H9 (cell line): ENCODE data around the gene OR52I1. TPM values are rescaled to one million over a fixed set of nuclear protein-coding genes. Genes with fewer than 3 reads are reported as not detected.

Experiments
- DNase-seq: peaks from one replicate; pipeline ENCODE4 v3.0.0-alpha.2; 2017
- H2AFZ ChIP-seq: one replicate; pipeline ENCODE4 v1.6.1; 2013; ENCODE audit warnings: mild to moderate bottlenecking, low read length, control low read depth, moderate library complexity
- H2AK5ac ChIP-seq: 2 replicates; pipeline ENCODE4 v1.6.1; 2013; ENCODE audit warnings: low read length, control low read depth, mixed read lengths; ENCODE audit not compliant: insufficient read length
- H2BK120ac ChIP-seq: one replicate; pipeline ENCODE4 v1.6.1; 2013; ENCODE audit warnings: low read depth, mild to moderate bottlenecking, low read length, control low read depth, inconsistent platforms; ENCODE audit not compliant: poor library complexity, severe bottlenecking
- H2BK12ac ChIP-seq: 2 replicates; pipeline ENCODE4 v1.6.1; 2013; ENCODE audit warnings: low read length, control low read depth, mixed read lengths, low read depth; ENCODE audit not compliant: insufficient read length
- H2BK15ac ChIP-seq: 2 replicates; pipeline ENCODE4 v1.6.1; 2013; ENCODE audit warnings: low read depth, low read length, control low read depth
- H2BK20ac ChIP-seq: one replicate; pipeline ENCODE4 v1.6.1; 2013; ENCODE audit warnings: low read depth, mild to moderate bottlenecking, low read length, control low read depth, inconsistent platforms; ENCODE audit not compliant: poor library complexity, severe bottlenecking
- H2BK5ac ChIP-seq: 2 replicates; pipeline ENCODE4 v1.6.1; 2013; ENCODE audit warnings: low read length, control low read depth, mixed read lengths; ENCODE audit not compliant: insufficient read length
- H3K14ac ChIP-seq: 2 replicates; pipeline ENCODE4 v1.6.1; 2013; ENCODE audit warnings: low read length, control low read depth; ENCODE audit not compliant: insufficient read depth
- H3K18ac ChIP-seq: 2 replicates; pipeline ENCODE4 v1.6.1; 2013; ENCODE audit warnings: low read depth, mild to moderate bottlenecking, mixed read lengths, low read length, control low read depth; ENCODE audit not compliant: insufficient read length
- H3K23ac ChIP-seq: 2 replicates; pipeline ENCODE4 v1.6.1; 2013; ENCODE audit warnings: low read length, control low read depth, mixed read lengths, low read depth; ENCODE audit not compliant: insufficient read length
- H3K23me2 ChIP-seq: 2 replicates; pipeline ENCODE4 v1.6.1; 2013; ENCODE audit warnings: low read depth, mild to moderate bottlenecking, mixed read lengths, low read length, control low read depth; ENCODE audit not compliant: insufficient read length, poor library complexity, severe bottlenecking
- H3K27ac ChIP-seq: 2 replicates; pipeline ENCODE4 v1.5.1; 2013; ENCODE audit warnings: low read length, control low read depth, mixed read lengths, low read depth; ENCODE audit not compliant: insufficient read length
- H3K27me3 ChIP-seq: 2 replicates; pipeline ENCODE4 v1.6.1; 2013; ENCODE audit warnings: low read length, control low read depth, inconsistent platforms; ENCODE audit not compliant: insufficient read depth
- H3K4ac ChIP-seq: 2 replicates; pipeline ENCODE4 v1.6.1; 2013; ENCODE audit warnings: low read depth, mild to moderate bottlenecking, control low read depth, inconsistent platforms, low read length, moderate library complexity
- H3K4me1 ChIP-seq: 2 replicates; pipeline ENCODE4 v1.6.1; 2013; ENCODE audit warnings: low read length, control low read depth, inconsistent platforms; ENCODE audit not compliant: insufficient read depth
- H3K4me2 ChIP-seq: 2 replicates; pipeline ENCODE4 v1.6.1; 2013; ENCODE audit warnings: low read length, control low read depth, mixed read lengths; ENCODE audit not compliant: insufficient read length, insufficient read depth
- H3K56ac ChIP-seq: 2 replicates; pipeline ENCODE4 v1.6.1; 2013; ENCODE audit warnings: low read depth, mild to moderate bottlenecking, mixed read lengths, low read length, control low read depth; ENCODE audit not compliant: insufficient read length
- H3K79me1 ChIP-seq: 2 replicates; pipeline ENCODE4 v1.6.1; 2013; ENCODE audit warnings: low read depth, mild to moderate bottlenecking, moderate library complexity, low read length, control low read depth, inconsistent platforms; ENCODE audit not compliant: insufficient read depth, poor library complexity, severe bottlenecking
- H3K79me2 ChIP-seq: 2 replicates; pipeline ENCODE4 v1.6.1; 2013; ENCODE audit warnings: low read length, control low read depth, inconsistent platforms; ENCODE audit not compliant: insufficient read depth
- H3K9ac ChIP-seq: 2 replicates; pipeline ENCODE4 v1.6.1; 2013; ENCODE audit warnings: low read length, control low read depth, mixed read lengths; ENCODE audit not compliant: insufficient read length; ENCODE audit errors: extremely low read depth
- H3K9me3 ChIP-seq: one replicate; pipeline ENCODE4 v1.6.1; 2013; ENCODE audit warnings: low read depth, low read length, inconsistent platforms; ENCODE audit not compliant: control insufficient read depth
- H3T11ph ChIP-seq: one replicate; pipeline ENCODE4 v1.6.1; 2013; ENCODE audit warnings: mild to moderate bottlenecking, low read length, control low read depth, inconsistent platforms
- H4K20me1 ChIP-seq: one replicate; pipeline ENCODE4 v1.6.1; 2013; ENCODE audit not compliant: control insufficient read depth, insufficient read length, insufficient read depth
- H4K5ac ChIP-seq: 2 replicates; pipeline ENCODE4 v1.6.1; 2013; ENCODE audit warnings: low read depth, mild to moderate bottlenecking, mixed read lengths, low read length, control low read depth; ENCODE audit not compliant: insufficient read length
- H4K8ac ChIP-seq: replicated peaks from 2 replicates; pipeline ENCODE4 v1.6.1; 2013; ENCODE audit warnings: low read length, control low read depth, mixed read lengths, low read depth; ENCODE audit not compliant: insufficient read length
- H4K91ac ChIP-seq: 2 replicates; pipeline ENCODE4 v1.6.1; 2013; ENCODE audit warnings: low read depth, mild to moderate bottlenecking, moderate library complexity, mixed read lengths, low read length, control low read depth; ENCODE audit not compliant: insufficient read length
- H3K27ac Mint-ChIP-seq, 3 experiments: 2 replicates in 2 of 3; 3 replicates in 1 of 3; pipeline ENCODE4 v1.8.0; 2020 to 2021; ENCODE audit warnings: mixed read lengths in 3 of 3, mild to moderate bottlenecking in 1 of 3, moderate library complexity in 1 of 3
- H3K27me3 Mint-ChIP-seq: 2 replicates; pipeline ENCODE4 v1.8.0; 2021; ENCODE audit warnings: low read depth, mild to moderate bottlenecking, moderate library complexity, mixed read lengths
- H3K36me3 Mint-ChIP-seq, 3 experiments: 2 replicates in 2 of 3; 3 replicates in 1 of 3; pipeline ENCODE4 v1.8.0; 2020 to 2021; ENCODE audit warnings: low read depth in 3 of 3, mixed read lengths in 3 of 3; ENCODE audit not compliant: insufficient read depth in 1 of 3
- H3K4me1 Mint-ChIP-seq, 2 experiments: 2 replicates each; pipeline ENCODE4 v1.8.0; 2020; ENCODE audit warnings: mixed read lengths in 2 of 2
- H3K4me3 Mint-ChIP-seq, 2 experiments: 2 replicates in 1 of 2; 3 replicates in 1 of 2; pipeline ENCODE4 v1.8.0; 2020 to 2021; ENCODE audit warnings: mild to moderate bottlenecking in 2 of 2, mixed read lengths in 2 of 2, moderate library complexity in 1 of 2
- H3K9me3 Mint-ChIP-seq, 2 experiments: 2 replicates in 1 of 2; 3 replicates in 1 of 2; pipeline ENCODE4 v1.8.0; 2020; ENCODE audit warnings: mild to moderate bottlenecking in 2 of 2, mixed read lengths in 2 of 2, moderate library complexity in 1 of 2
- CTCF ChIP-seq: fragments of 200-600 bp; sonication (generic); conservative IDR thresholded peaks from 3 replicates; pipeline ENCODE4 v1.8.0; 2021; ENCODE audit warnings: antibody characterized with exemption, mild to moderate bottlenecking
- WGBS: extraction: QIAGEN DNeasy Blood & Tissue Kit; methylation state at CpG from one replicate; pipeline ENCODE4 v1.1.7; 2013; ENCODE audit warnings: missing lambda C conversion rate, low lambda C conversion rate, mixed read lengths; ENCODE audit not compliant: insufficient read length; ENCODE audit errors: extremely low coverage; 5-methylcytosine and 5-hydroxymethylcytosine counted together
- total RNA-seq: library from RNA; stranded (reverse); gene quantifications from 2 replicates; pipeline ENCODE4 v1.2.1, GENCODE V29; 2021

OR52I1 gene
- total RNA-seq, 1 experiment from 2014 or later, result not detected

DNA sequence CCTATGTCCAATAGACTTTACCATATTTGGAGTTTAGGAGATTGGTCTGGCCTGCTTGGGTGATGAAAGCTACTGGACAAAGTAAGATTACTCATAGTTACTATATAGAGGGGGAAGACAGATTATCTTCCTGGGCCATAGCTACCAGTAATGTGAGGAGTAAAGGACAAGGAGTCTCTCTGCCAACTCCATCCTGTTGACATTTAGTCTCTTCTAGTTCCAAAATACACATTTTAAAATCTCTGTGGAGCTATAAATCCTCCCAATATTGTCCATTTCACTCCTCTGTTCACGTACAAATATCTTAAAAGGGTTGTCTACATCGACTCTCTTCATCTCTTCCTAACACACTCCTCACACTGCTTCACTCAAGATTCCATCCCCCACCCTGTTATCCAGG lies 42.3 kb downstream of the OR52I1 start:
- no peak overlapping the region for H2AFZ ChIP-seq
- no peak for TF ChIP-seq CTCF
- no CpG with 5 or more reads among the region's 2 CpGs for WGBS

More for the DNA sequence above, 42.3 kb downstream of the OR52I1 start:
- Mint-ChIP-seq H3K4me1 (peaks cover 0 to under 1% of the 10 kb centered on the region in 2 experiments; a peak in 2 of 4 replicates), H3K36me3 (no peaks in the 10 kb centered on the region), H3K27me3 (no peaks in the 10 kb centered on the region), H3K4me3 (no peak overlapping the region), H3K27ac (no peak overlapping the region), H3K9me3 (peaks cover 0 to 5% of the 10 kb centered on the region in 2 experiments; a peak in 2 of 5 replicates)
- no peak overlapping the region for H3K4ac ChIP-seq
- H4K20me1 ChIP-seq, result no peaks in the 10 kb centered on the region
- H3K56ac ChIP-seq, result no peak overlapping the region
- no peak overlapping the region for H2BK12ac ChIP-seq
- no peak for DNase-seq
- H3K4me2 ChIP-seq, result no peak overlapping the region
- H4K5ac ChIP-seq, result no peak overlapping the region
- H3K4me1 ChIP-seq, result no peaks in the 10 kb centered on the region
- no peak overlapping the region for H3K9ac ChIP-seq
- H3K79me2 ChIP-seq, result no peaks in the 10 kb centered on the region
- H2BK20ac ChIP-seq, result no peak overlapping the region
- H4K8ac ChIP-seq, result no peak overlapping the region
- no peak overlapping the region for H3K23ac ChIP-seq
- no peak overlapping the region for H3T11ph ChIP-seq
- no peak overlapping the region for H4K91ac ChIP-seq
- no peaks in the 10 kb centered on the region for H3K79me1 ChIP-seq
- H3K18ac ChIP-seq, result no peak overlapping the region
- H3K27ac ChIP-seq, result no peak overlapping the region
- H3K9me3 ChIP-seq, result no peaks in the 10 kb centered on the region
- H2BK120ac ChIP-seq, result no peak overlapping the region
- no peak overlapping the region for H2BK15ac ChIP-seq
- no peak overlapping the region for H2AK5ac ChIP-seq
- H2BK5ac ChIP-seq, result no peak overlapping the region
- H3K23me2 ChIP-seq, result no peaks in the 10 kb centered on the region
- H3K14ac ChIP-seq, result no peak overlapping the region
- no peaks in the 10 kb centered on the region for H3K27me3 ChIP-seq
